T-helper 17 cell (primary cell): ENCODE results near the gene NRG4. TPM values are rescaled to one million over a fixed set of nuclear protein-coding genes. Genes with fewer than 3 reads are reported as not detected.
A peak's percentile ranks its signal among the peaks of the same experiment; 100 is the strongest.

Experiments
- ATAC-seq: fragments of 150-1000 bp; cut with Tn5 transposase; 2 replicates; pipeline ENCODE4 v1.10.0; 2021; ENCODE audit warnings: mild to moderate bottlenecking, moderate library complexity
- DNase-seq, 3 donors: peaks; one replicate each; pipeline versions ENCODE4 v3.0.0 to v3.0.0-alpha.2; 2020 to 2021
- H3K9me3 ChIP-seq: one replicate; pipeline ENCODE4 v1.7.0; 2013; ENCODE audit warnings: low read length, mild to moderate bottlenecking; ENCODE audit not compliant: control insufficient read depth, poor library complexity, severe bottlenecking
- H3K27ac Mint-ChIP-seq: one replicate; pipeline ENCODE4 v1.8.0; 2022; ENCODE audit warnings: mild to moderate bottlenecking, moderate library complexity, mixed read lengths
- H3K27me3 Mint-ChIP-seq: one replicate; pipeline ENCODE4 v1.8.0; 2022; ENCODE audit warnings: mixed read lengths
- H3K36me3 Mint-ChIP-seq: one replicate; pipeline ENCODE4 v1.8.0; 2022; ENCODE audit warnings: low read depth, mixed read lengths
- H3K4me1 Mint-ChIP-seq: one replicate; pipeline ENCODE4 v1.8.0; 2022; ENCODE audit warnings: mild to moderate bottlenecking, mixed read lengths
- H3K4me3 Mint-ChIP-seq: one replicate; pipeline ENCODE4 v1.8.0; 2022; ENCODE audit warnings: mild to moderate bottlenecking, moderate library complexity, mixed read lengths
- total RNA-seq, 4 donors: library from RNA in 2 of 4; stranded (reverse) in 2 of 4; gene quantifications; one replicate each; pipeline ENCODE4 v1.2.3 and lab custom pipeline; 2022 to 2026

Gene NRG4
- total RNA-seq, 2 donors from 2014 or later, result not detected

GRCh38 chr15:75903331-75904239, 108.6 kb downstream of the NRG4 start, which contains the start of gene FBXO22:
FBXO22 (plus strand) TSS chr15:75903878; CDS start chr15:75903964, 86 bp downstream.
- Mint-ChIP-seq H3K4me1 (peaks cover 16% of the 10 kb centered on the region), H3K4me3 (peak within 1 kb of the TSS; percentile 96)
- peak; percentile 93 for ATAC-seq

GRCh38 chr15:75902129-75902557, 110.1 kb downstream of the NRG4 start:
- H3K27ac Mint-ChIP-seq, result peak overlapping the region; percentile 74
- DNase-seq (no peak), ATAC-seq (no peak)
- H3K27me3 Mint-ChIP-seq, result no peaks in the 10 kb centered on the region
- no peaks in the 10 kb centered on the region for H3K9me3 ChIP-seq
- peaks cover 16% of the 10 kb centered on the region for H3K4me1 Mint-ChIP-seq
- H3K36me3 Mint-ChIP-seq, result peaks cover 2% of the 10 kb centered on the region
- H3K4me3 Mint-ChIP-seq, result peak overlapping the region; percentile 78

More at GRCh38 chr15:75903331-75904239, 108.6 kb downstream of the NRG4 start, which contains the start of gene FBXO22:
- peak; percentile 73 to 81 (median 76) for DNase-seq
- Mint-ChIP-seq H3K36me3 (peaks cover 2% of the 10 kb centered on the region), H3K27ac (peak within 1 kb of the TSS; percentile 94), H3K27me3 (no peaks in the 10 kb centered on the region)
- no peaks in the 10 kb centered on the region for H3K9me3 ChIP-seq

- ATAC-seq (no peak), DNase-seq (no peak)
- Mint-ChIP-seq H3K27ac (no peak overlapping the region), H3K27me3 (no peaks in the 10 kb centered on the region), H3K4me1 (peaks cover 16% of the 10 kb centered on the region), H3K36me3 (peaks cover 2% of the 10 kb centered on the region), H3K4me3 (no peak overlapping the region)
- no peaks in the 10 kb centered on the region for H3K9me3 ChIP-seq
Observed at GRCh38 chr15:75900577-75900976, 111.6 kb downstream of the NRG4 start.

- H3K9me3 ChIP-seq, result no peaks in the 10 kb centered on the region
- Mint-ChIP-seq H3K4me1 (peaks cover 2% of the 10 kb centered on the region), H3K4me3 (no peak overlapping the region), H3K27ac (peak overlapping the region; percentile 75), H3K36me3 (no peaks in the 10 kb centered on the region), H3K27me3 (no peaks in the 10 kb centered on the region)
- ATAC-seq (no peak), DNase-seq (no peak)
Observed at GRCh38 chr15:75895731-75896130, 116.5 kb downstream of the NRG4 start.

GRCh38 chr15:75891895-75892294, 120.3 kb downstream of the NRG4 start:
- DNase-seq, result no peak
- H3K4me3 Mint-ChIP-seq, result no peak overlapping the region
- H3K36me3 Mint-ChIP-seq, result peaks cover 7% of the 10 kb centered on the region
- H3K27ac Mint-ChIP-seq, result no peak overlapping the region
- ATAC-seq, result no peak
- no peaks in the 10 kb centered on the region for H3K27me3 Mint-ChIP-seq
- H3K9me3 ChIP-seq, result no peaks in the 10 kb centered on the region
- H3K4me1 Mint-ChIP-seq, result peaks cover 6% of the 10 kb centered on the region

Other genes with a start within 250 kb of the NRG4 start
- 10 to 100 TPM; 40.0 to 40.1 TPM for gene UBE2Q2, start 169.0 kb downstream of the NRG4 start, total RNA-seq
- 1 to 10 TPM; 7.1 to 9.0 TPM for gene FBXO22, start 108.5 kb downstream of the NRG4 start, total RNA-seq
- not detected for gene TMEM266, start 47.6 kb upstream of the NRG4 start, total RNA-seq